Stimulated activated CD8-positive, alpha-beta memory T cell treated with anti-CD3 and anti-CD28 coated beads, Interleukin-12 subunit alpha, Interleukin-12 subunit beta, amount 100 ng/mL, for 24 hours (primary cell): ENCODE data around the gene FBLN2.
"Not testable (repeated sequence)": the region's sequence is repeated elsewhere in the genome, so short reads cannot be mapped to it uniquely, and the experiment has no call there.

Source experiments
- DNase-seq: peaks from one replicate; pipeline ENCODE4 v3.0.0-alpha.2; 2020; ENCODE audit errors: extremely low read depth

Gene FBLN2

DNA sequence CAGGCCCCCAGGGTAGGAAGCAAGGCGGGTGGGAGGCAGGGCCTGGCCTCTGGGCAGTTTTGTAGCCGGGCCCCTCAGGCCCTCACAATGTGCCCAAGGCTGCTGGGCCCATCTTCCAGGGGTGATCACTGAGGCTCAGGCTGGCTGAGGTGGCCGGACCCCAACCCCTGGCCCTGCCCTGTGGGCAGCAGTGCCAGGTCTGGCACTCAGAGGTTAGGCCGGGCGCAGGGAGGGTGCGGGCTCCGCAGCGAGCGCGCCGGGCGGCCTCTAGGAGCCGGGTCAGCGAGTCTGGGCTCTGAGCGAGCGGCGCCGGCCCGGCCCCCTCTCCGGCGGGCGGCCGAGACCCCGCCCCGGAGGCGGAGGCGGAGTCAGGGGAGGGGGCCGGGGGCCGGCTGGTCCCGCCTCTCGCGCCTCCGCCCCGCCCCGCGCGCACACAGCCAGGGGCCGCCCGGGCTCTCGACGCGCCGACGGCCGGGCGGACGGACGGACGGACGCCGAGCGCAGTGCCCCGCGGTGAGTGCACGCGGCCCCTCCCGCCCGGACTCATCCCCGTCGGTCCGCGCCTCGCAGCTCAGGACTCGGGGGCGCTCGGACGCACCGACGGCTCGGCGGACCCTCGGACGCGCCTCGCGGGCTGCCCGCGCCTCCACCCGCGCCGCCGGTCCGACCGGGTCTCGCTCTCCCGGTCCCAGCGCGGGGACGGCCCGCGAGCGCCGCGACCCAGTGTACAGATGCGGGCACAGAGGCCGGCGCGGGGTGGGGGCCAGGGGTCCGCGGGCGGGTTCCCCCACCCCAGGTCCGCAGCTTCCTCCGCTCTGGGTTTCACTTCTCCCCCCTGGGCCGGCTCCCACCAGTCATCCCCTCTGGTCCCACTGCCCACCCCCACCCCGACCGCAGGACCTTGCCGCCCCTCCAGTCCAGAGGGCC lies at the start of gene FBLN2:
FBLN2 (plus strand) TSS at position 430 of the 927 bp plus-strand sequence. CDS start 21,231 bp downstream, outside the sequence.
- no peak for DNase-seq

- not testable (repeated sequence) for DNase-seq
Measured at GRCh38 chr3:13499246-13499645, 49.7 kb upstream of the FBLN2 start.

- DNase-seq = no peak
Measured at GRCh38 chr3:13500133-13500885, 48.6 kb upstream of the FBLN2 start.

- DNase-seq = no peak
Measured at GRCh38 chr3:13501056-13501455, 47.9 kb upstream of the FBLN2 start.

- DNase-seq = no peak
Measured at GRCh38 chr3:13501521-13501920, 47.4 kb upstream of the FBLN2 start.

- no peak for DNase-seq
Measured at GRCh38 chr3:13501958-13502790, 46.8 kb upstream of the FBLN2 start.

DNA sequence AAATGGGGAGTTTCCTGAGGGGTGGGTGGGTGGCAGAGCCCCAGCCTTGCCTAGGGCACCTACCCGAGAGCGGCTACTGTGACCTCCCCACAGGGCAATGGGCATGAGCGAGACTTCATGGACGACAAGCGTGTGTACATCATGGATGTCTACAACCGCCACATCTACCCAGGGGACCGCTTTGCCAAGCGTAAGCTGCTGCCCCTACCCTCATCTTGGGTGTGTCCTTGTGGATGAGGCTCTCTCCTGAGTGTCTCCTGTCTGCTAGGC lies 46.2 kb upstream of the FBLN2 start:
- DNase-seq = no peak

GRCh38 chr3:13504161-13504831 lies 44.6 kb upstream of the FBLN2 start:
- no peak for DNase-seq

DNA sequence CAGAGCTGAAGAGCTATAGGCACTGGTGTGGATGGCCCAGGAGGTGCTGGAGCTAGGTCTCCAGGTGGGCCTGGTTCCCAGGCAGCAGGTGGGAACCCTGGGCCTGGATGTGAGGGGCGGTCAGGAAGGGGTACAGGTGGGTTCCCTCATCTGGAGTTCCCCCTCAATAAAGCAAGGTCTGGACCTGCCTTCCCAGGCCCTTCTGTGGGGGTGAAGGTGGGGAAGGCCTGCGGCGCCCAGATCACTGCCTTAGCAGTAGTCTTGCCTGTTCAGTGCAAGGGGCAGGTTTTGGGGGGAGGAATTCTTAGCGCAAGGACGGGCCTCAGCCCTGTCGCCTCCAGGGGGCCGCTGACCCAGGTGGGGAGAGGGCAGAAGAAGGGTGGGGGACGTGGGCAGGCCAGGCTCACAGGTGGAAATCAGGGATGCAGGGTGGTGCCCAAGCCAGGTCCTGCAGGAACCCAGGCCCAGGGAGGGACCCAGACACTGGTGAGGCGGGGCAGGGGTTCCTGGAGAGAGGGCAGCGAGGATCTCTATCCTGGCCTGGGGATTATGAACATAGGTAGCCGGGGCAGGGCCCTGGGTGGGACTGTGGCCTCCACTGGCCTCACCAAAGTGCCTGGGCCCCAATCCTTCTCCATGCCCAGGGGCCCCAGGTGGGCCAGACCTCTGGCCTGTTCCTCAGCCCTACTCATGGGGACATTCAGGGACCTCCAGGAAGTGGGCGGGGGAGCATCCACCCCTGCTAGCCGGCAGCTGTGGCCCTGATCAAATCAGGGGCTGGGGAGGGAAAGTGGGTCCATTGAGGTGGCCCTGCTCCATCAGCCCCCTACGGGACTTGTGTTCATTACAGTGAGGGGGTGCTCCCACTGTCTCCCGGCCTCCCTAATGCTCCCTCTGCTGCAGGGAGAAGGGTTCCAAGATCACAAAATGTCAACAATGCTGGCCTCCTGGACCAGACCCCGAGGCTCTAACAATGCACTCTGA lies 43.5 kb upstream of the FBLN2 start:
- no peak for DNase-seq

- DNase-seq = no peak
Measured at GRCh38 chr3:13506239-13506638, 42.7 kb upstream of the FBLN2 start.

- DNase-seq = no peak
Measured at GRCh38 chr3:13506680-13507079, 42.2 kb upstream of the FBLN2 start.

- no peak for DNase-seq
Measured at GRCh38 chr3:13507247-13507569, 41.7 kb upstream of the FBLN2 start.

DNA sequence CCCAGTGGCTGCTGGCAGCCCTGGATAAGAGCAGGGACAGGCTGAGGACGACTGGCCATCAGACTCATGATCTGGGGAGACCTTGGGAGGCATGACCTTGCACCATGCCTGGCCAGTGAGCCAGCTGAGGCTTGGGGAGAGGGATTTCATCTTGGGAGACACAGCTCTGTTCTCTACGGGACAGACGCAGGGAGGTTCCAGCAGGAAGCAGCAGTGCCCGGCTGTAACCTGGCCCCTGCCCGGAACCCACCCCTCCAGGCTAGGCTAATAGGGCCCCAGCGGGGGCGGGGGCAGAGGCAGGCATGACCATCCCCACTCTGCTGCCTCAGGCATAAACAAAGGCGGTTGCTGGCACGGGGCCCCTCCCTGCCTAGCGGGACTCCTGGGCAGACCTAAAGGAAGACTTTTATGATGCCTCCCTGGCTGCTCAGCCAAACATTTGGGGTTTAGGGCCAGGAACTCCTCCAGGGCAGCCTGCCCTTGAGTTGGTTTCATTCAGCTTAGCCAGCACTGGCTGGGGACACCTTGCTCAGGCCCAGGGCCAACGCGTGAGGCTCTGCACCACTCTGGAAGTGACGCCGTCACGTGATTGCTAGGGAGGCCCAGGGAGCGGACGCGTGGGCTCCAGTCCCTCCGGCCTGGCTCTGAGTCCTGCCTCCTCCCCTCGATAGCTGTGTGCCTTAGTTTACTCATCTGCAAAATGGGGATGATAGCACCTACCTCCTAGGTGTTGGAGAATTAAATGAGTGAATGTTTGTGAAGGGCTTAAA lies 41.2 kb upstream of the FBLN2 start:
- no peak for DNase-seq

GRCh38 chr3:13508496-13508895 lies 40.4 kb upstream of the FBLN2 start:
- no peak for DNase-seq

GRCh38 chr3:13509059-13509815 lies 39.7 kb upstream of the FBLN2 start:
- DNase-seq = no peak

- no peak for DNase-seq
Measured at GRCh38 chr3:13509816-13510192, 39.1 kb upstream of the FBLN2 start.

- no peak for DNase-seq
Measured at GRCh38 chr3:13512451-13512850, 36.5 kb upstream of the FBLN2 start.

- DNase-seq = no peak
Measured at GRCh38 chr3:13513051-13513912, 35.6 kb upstream of the FBLN2 start.
